ENCODE measurements around the gene TSPAN17.

The TSPAN17 gene

DNA sequence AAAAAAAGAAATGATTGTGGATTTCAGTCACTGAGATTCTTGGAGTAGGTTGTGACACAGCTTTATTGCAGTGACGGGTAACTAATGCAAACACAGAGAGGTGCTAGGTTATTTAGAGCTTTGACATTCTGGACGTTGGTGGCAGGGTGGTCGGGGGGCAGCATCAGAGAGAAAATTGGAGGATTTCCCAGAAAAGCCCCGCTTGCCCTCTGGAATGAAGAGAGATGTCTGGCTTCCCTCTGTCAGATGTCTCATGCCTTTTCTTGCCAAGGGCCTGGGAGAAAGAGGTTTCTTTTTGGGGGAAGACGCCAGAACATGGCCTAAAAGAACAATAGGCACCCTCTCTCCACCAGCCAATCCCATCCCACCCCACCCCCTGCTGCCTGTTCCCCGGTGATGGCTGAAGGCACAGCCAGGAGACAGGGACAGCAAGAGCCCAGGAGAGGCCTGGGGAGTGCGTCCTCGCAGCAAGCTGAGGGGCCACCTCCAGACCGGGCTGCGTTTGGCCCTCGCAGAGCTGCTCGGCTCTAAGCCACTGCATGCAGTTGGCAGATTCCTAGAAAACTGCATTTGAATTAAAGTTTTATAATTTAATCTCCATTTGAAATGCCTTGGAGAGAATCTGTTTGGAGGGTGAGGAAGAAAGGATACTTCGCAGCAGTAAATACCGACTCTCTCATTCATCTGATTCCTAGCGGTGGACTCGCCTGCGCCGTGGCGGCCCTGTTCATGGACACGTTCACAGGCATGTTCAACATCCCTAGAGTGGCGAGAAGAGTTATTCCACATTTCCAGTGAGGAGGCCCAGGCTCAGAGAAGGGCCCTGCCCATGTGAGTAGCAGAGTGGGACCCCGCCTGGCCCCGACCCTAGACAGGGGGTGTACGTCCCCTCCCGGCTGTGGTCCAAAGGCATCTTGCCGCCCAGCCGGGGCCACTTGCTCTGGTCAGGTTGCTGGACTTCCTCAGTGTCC lies 55.7 kb downstream of the TSPAN17 start:
- TF ChIP-seq FOXP2 (optimal IDR thresholded peaks at IDR 0.05; ENCODE audit: borderline replicate concordance, extremely low read depth, extremely low read length, insufficient read depth) (no peak), POLR2AphosphoS5 (IDR thresholded peaks at IDR 0.05; ENCODE audit: low read depth, low read length) (no peak)
- TF ChIP-seq, protein P1, sequence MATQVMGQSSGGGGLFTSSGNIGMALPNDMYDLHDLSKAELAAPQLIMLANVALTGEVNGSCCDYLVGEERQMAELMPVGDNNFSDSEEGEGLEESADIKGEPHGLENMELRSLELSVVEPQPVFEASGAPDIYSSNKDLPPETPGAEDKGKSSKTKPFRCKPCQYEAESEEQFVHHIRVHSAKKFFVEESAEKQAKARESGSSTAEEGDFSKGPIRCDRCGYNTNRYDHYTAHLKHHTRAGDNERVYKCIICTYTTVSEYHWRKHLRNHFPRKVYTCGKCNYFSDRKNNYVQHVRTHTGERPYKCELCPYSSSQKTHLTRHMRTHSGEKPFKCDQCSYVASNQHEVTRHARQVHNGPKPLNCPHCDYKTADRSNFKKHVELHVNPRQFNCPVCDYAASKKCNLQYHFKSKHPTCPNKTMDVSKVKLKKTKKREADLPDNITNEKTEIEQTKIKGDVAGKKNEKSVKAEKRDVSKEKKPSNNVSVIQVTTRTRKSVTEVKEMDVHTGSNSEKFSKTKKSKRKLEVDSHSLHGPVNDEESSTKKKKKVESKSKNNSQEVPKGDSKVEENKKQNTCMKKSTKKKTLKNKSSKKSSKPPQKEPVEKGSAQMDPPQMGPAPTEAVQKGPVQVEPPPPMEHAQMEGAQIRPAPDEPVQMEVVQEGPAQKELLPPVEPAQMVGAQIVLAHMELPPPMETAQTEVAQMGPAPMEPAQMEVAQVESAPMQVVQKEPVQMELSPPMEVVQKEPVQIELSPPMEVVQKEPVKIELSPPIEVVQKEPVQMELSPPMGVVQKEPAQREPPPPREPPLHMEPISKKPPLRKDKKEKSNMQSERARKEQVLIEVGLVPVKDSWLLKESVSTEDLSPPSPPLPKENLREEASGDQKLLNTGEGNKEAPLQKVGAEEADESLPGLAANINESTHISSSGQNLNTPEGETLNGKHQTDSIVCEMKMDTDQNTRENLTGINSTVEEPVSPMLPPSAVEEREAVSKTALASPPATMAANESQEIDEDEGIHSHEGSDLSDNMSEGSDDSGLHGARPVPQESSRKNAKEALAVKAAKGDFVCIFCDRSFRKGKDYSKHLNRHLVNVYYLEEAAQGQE (IDR thresholded peaks at IDR 0.05; ENCODE audit: insufficient read depth in 1 of 2, low read depth in 2 of 2, low read length in 2 of 2) = no peak

DNA sequence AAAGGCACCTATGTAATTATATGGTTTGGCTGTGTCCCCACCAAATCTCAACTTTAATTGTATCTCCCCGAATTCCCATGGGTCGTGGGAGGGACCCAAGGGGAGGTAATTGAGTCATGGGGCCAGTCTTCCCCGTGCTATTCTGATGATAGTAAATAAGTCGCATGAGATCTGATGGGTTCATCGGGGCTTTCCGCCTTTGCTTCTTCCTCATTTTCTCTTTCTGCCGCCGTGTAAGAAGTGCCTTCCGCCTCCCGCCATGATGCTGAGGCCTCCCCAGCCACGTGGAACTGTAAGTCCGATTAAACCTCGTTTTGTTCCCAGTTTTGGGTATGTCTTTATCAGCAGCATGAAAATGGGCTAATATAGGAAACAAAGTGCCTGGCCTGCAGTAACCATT lies 56.6 kb downstream of the TSPAN17 start:
- TF ChIP-seq FOXP2 (optimal IDR thresholded peaks at IDR 0.05; ENCODE audit: borderline replicate concordance, extremely low read depth, extremely low read length, insufficient read depth) (no peak), TAF1 (IDR thresholded peaks at IDR 0.05; ENCODE audit: borderline replicate concordance, insufficient read depth, low read length) (no peak), SIN3A (IDR thresholded peaks at IDR 0.05; ENCODE audit: borderline replicate concordance, insufficient read depth, low read length) (no peak)

DNA sequence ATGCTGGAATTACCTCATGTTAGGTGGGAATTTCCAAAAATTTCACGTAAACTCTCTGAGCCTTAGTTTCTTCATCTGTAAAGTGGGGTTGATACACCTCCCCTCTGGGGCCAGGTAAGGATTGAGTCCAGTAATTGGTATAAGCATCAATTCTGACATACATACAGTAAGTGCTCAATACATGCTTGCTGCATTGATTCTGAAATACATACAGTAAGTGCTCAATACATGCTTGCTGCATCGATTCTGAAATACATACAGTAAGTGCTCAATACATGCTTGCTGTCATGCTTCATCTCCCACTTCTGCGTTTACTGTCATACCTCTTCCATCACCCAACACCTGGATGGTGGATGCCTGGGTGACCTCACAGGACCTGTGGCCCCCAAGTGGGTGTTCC lies 57.1 kb downstream of the TSPAN17 start:
- TF ChIP-seq SIN3A (IDR thresholded peaks at IDR 0.05; ENCODE audit: borderline replicate concordance, insufficient read depth, low read length) (no peak), FOXP2 (optimal IDR thresholded peaks at IDR 0.05; ENCODE audit: borderline replicate concordance, extremely low read depth, extremely low read length, insufficient read depth) (no peak), TAF1 (IDR thresholded peaks at IDR 0.05; ENCODE audit: borderline replicate concordance, insufficient read depth, low read length) (no peak), POLR2AphosphoS5 (IDR thresholded peaks at IDR 0.05; ENCODE audit: low read depth, low read length) (no peak)
- TF ChIP-seq, protein P1 (IDR thresholded peaks at IDR 0.05; ENCODE audit: insufficient read depth in 1 of 2, low read depth in 2 of 2, low read length in 2 of 2) = no peak

- TF ChIP-seq FOXP2 (optimal IDR thresholded peaks at IDR 0.05; ENCODE audit: borderline replicate concordance, extremely low read depth, extremely low read length, insufficient read depth) (no peak), POLR2AphosphoS5 (IDR thresholded peaks at IDR 0.05; ENCODE audit: low read depth, low read length) (no peak), SIN3A (IDR thresholded peaks at IDR 0.05; ENCODE audit: borderline replicate concordance, insufficient read depth, low read length) (no peak), TAF1 (IDR thresholded peaks at IDR 0.05; ENCODE audit: borderline replicate concordance, insufficient read depth, low read length) (no peak)
- TF ChIP-seq, protein P1 (IDR thresholded peaks at IDR 0.05; ENCODE audit: insufficient read depth in 1 of 2, low read depth in 2 of 2, low read length in 2 of 2) = no peak
Observed at GRCh38 chr5:176704817-176705216, 57.5 kb downstream of the TSPAN17 start.

Measured in PFSK-1 (cell line).